AG08396 (cell line): Measurements from ENCODE around the gene COBL.

Experiments used
- DNase-seq: peaks from one replicate; pipeline ENCODE4 v3.0.0; 2012; ENCODE audit warnings: low spot score, mixed read lengths

COBL gene

GRCh38 chr7:51253157-51253556, 63.5 kb downstream of the COBL start:
- no peak for DNase-seq

GRCh38 chr7:51251290-51251689, 65.3 kb downstream of the COBL start:
- DNase-seq: no peak

- no peak for DNase-seq
Observed at GRCh38 chr7:51250512-51250911, 66.1 kb downstream of the COBL start.

- no peak for DNase-seq
Observed at GRCh38 chr7:51249991-51250390, 66.6 kb downstream of the COBL start.

- DNase-seq: no peak
Observed at GRCh38 chr7:51249187-51249945, 67.2 kb downstream of the COBL start.

- DNase-seq: no peak
Observed at GRCh38 chr7:51246258-51247245, 70.1 kb downstream of the COBL start.

GRCh38 chr7:51244885-51245284, 71.7 kb downstream of the COBL start:
- no peak for DNase-seq

GRCh38 chr7:51244053-51244452, 72.6 kb downstream of the COBL start:
- DNase-seq: no peak

GRCh38 chr7:51243631-51244030, 73.0 kb downstream of the COBL start:
- DNase-seq: no peak

- no peak for DNase-seq
Observed at GRCh38 chr7:51242881-51243518, 73.6 kb downstream of the COBL start.

GRCh38 chr7:51242007-51242691, 74.5 kb downstream of the COBL start:
- DNase-seq: no peak

- no peak for DNase-seq
Observed at GRCh38 chr7:51240868-51241267, 75.7 kb downstream of the COBL start.

GRCh38 chr7:51239691-51240090, 76.9 kb downstream of the COBL start:
- no peak for DNase-seq

GRCh38 chr7:51238981-51239495, 77.6 kb downstream of the COBL start:
- no peak for DNase-seq

- no peak for DNase-seq
Observed at GRCh38 chr7:51237446-51238133, 79.0 kb downstream of the COBL start.

- no peak for DNase-seq
Observed at GRCh38 chr7:51236470-51237132, 80.0 kb downstream of the COBL start.

GRCh38 chr7:51235593-51236313, 80.9 kb downstream of the COBL start:
- DNase-seq: no peak

GRCh38 chr7:51234609-51235308, 81.8 kb downstream of the COBL start:
- DNase-seq: no peak

- DNase-seq: no peak
Observed at GRCh38 chr7:51234139-51234538, 82.5 kb downstream of the COBL start.
